Measurements from ENCODE around the gene STAT6.

STAT6 gene

GRCh38 chr12:57099766-57100165 lies 11.4 kb downstream of the STAT6 start:
- no peak for DNase-seq (ENCODE audit: low read depth)

GRCh38 chr12:57099047-57099714 lies 12.0 kb downstream of the STAT6 start:
- no peak for DNase-seq (ENCODE audit: low read depth)

DNA sequence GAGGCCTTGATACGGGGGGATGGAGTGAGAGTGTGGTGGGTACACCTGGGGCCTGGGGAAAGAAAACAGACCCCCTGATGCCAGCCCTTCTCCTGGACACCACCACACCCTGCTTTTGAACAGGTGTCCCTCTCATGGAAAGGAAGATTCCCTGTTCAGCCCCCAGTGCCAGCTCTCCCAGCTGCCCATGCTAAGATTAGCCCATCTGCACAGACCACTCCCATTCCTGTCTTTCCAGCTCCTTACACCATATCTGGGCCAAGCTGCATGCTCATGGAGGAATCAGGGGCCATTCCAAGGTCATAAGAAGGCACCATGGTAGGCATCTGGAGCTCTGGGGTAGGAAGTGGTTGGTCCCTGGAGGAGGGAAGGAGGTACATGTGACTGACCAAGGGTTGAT lies 12.6 kb downstream of the STAT6 start:
- DNase-seq (ENCODE audit: low read depth): no peak

DNA sequence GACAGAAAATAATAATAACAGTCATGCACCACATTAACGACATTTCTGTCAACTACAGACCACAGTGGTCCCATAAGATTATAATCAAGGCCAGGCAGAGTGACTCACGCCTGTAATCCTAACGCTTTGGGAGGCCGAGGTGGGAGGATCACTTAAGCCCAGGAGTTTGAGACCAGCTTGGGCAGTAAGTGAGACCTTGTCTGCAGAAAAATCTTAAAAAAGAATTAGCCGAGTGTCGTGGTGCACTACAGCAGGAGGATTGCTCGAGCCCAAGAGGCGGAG lies 13.7 kb downstream of the STAT6 start:
- no peak for DNase-seq (ENCODE audit: low read depth)

GRCh38 chr12:57096748-57097553 lies 14.2 kb downstream of the STAT6 start:
- no peak for DNase-seq (ENCODE audit: low read depth)

DNA sequence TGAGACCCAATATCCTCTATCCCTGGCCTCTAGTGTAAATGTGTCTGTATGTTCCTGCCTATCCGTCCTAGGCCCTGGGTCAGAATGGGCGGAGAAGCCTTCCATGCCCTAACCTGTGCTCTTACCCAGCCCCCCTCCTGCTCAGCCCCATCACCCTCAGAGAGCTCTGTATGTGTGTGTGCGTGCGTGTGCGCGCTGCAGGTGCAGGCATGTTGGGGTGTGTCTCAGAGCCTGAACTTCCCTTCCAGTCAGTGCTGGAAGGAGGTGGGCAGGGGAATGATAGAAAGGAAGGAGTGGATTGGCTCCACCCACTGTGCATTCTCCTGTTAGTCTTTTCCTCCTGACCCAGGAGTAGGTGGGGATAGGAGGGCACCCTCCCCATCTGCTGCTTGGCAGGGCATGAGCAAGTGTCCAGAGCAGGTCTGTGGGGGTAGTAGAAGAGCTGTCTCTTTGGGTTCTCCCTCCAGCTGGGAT lies 15.0 kb downstream of the STAT6 start:
- no peak for DNase-seq (ENCODE audit: low read depth)

- DNase-seq (ENCODE audit: low read depth): no peak
These were observed 15.7 kb downstream of the STAT6 start for GRCh38 chr12:57095440-57095839.

GRCh38 chr12:57094208-57095160 lies 16.7 kb downstream of the STAT6 start:
- DNase-seq (ENCODE audit: low read depth): no peak

DNA sequence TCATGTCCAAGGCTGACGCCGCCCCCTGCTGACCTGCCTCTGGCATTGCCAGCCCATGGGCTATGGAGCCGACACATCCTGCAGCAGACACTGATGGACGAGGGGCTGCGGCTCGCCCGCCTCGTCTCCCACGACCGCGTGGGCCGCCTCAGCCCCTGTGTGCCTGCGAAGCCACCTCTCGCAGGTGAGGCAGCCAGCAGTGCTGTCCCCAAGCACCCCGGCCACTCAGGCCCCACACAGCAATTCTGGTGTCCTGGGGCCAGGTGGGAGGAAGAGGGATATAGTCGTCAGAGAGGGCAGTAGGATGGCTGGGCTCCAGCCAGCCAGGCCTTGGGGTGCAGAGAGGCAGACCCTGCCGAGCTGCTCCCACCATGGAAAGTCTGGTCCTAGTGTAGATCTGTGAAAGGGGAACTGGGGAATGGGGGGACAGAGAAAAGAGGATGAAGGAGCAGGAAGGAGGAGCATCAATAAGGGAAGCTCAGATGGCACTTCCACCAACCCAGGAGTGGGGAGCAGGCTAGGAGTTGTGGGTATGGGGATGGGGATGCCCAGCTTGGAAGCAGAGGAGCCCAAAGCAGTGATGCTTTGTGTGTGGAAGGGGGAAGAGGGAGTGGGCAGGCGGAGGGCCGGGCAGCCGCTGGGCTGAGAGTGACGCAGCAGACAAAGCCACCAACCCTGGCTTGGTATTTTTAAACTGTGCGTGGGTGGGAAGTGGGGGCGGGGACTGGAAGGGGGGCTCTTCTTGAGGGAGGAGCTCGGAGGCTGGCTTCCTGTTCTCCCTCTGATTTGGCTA lies 17.6 kb downstream of the STAT6 start:
- DNase-seq (ENCODE audit: low read depth): peak; percentile 53

DNA sequence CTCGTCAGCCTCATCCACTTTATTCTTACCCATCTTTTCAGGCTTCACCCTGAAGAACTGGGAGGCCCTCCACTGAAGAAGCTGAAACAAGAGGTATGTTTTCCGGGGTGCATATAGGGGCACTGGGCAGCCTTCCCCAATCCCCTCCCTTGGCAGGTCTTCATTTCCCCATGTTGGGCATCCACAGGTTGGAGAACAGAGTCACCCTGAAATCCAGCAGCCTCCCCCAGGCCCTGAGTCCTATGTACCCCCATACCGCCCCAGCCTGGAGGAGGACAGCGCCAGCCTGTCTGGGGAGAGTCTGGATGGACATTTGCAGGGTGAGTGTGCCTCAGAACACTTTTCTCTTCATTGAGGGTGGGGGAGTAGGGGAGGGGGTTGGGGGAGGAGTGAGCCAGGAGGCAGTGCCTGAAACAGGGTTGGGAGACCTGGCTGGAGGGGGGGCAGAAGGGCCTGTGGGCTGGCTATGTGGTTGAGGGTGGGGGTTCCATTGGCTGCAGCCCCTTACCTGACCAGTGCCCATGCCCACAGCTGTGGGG lies 18.2 kb downstream of the STAT6 start:
- no peak for DNase-seq (ENCODE audit: low read depth)

GRCh38 chr12:57092529-57092862 lies 18.7 kb downstream of the STAT6 start:
- DNase-seq (ENCODE audit: low read depth): no peak

DNA sequence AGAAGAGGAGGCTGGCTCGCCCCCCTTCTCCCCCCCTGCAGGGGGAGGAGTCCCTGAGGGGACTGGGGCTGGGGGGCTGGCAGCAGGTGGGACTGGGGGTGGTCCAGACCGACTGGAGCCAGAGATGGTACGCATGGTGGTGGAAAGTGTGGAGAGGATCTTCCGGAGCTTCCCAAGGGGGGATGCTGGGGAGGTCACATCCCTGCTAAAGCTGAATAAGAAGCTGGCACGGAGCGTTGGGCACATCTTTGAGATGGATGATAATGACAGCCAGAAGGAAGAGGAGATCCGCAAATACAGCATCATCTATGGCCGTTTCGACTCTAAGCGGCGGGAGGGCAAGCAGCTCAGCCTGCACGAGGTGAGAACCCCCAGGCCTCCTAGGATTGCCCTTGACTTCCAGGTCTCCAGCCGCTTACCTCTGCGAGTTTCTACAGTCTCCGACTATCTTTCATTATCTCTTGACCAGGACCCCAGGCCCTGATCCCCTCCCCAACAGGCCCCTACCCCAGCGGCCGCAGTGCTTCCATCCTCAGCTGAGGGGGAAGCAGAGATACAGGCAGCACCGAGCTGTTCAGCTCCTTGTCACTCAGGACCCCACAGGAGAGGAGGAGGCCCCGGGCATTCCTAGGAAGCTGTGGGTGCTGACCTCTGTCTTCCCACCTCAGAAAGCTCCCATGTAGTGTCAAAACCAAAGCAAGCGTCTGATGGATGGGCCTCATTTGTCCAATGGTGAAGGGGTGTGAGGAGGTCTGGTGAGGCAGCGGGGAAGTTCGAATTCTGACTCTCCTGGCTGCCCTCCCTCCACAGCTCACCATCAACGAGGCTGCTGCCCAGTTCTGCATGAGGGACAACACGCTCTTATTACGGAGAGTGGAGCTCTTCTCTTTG lies 19.3 kb downstream of the STAT6 start:
- DNase-seq (ENCODE audit: low read depth): no peak

- no peak for DNase-seq (ENCODE audit: low read depth)
These were observed 20.1 kb downstream of the STAT6 start for GRCh38 chr12:57090924-57091637.

DNA sequence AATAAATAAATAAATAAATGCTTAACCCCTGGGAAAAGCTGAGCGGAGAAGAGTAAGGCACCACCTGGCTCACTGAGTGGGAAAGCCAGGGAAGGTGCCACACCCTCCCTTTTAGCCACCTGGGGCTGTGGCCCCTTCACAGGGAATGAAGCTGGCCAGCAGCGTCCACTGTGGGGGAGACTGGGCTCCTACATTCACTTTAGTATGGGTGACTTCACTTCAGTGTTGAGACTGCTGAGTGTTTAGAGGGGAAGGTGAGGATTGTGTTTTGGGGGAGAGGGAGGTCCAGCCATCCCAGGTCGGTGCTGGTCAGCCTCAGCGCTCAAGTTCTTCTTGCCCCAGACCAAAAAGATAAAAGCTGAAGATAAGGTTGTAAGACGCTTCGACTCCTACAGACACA lies 20.7 kb downstream of the STAT6 start:
- no peak for DNase-seq (ENCODE audit: low read depth)

GRCh38 chr12:57089271-57090245 lies 21.6 kb downstream of the STAT6 start:
- DNase-seq (ENCODE audit: low read depth): no peak

GRCh38 chr12:57088354-57089270 lies 22.6 kb downstream of the STAT6 start, which contains the start of gene NAB2:
Gene NAB2 (plus strand): TSS chr12:57089114. CDS start chr12:57089272, 158 bp downstream.
- peak; percentile 87 for DNase-seq (ENCODE audit: low read depth)

- peak; percentile 77 for DNase-seq (ENCODE audit: low read depth)
These were observed 23.3 kb downstream of the STAT6 start for GRCh38 chr12:57087691-57088353.

All from non-pigmented ciliary epithelial cell (primary cell).